G401.6 (cell line): ENCODE data around the gene OGFR.

Experiments used
- FAIRE-seq: peaks from 2 replicates; lab custom pipeline; 2012; peaks lifted over from hg19 to GRCh38; lab: Jason Lieb, UNC

Gene OGFR

DNA sequence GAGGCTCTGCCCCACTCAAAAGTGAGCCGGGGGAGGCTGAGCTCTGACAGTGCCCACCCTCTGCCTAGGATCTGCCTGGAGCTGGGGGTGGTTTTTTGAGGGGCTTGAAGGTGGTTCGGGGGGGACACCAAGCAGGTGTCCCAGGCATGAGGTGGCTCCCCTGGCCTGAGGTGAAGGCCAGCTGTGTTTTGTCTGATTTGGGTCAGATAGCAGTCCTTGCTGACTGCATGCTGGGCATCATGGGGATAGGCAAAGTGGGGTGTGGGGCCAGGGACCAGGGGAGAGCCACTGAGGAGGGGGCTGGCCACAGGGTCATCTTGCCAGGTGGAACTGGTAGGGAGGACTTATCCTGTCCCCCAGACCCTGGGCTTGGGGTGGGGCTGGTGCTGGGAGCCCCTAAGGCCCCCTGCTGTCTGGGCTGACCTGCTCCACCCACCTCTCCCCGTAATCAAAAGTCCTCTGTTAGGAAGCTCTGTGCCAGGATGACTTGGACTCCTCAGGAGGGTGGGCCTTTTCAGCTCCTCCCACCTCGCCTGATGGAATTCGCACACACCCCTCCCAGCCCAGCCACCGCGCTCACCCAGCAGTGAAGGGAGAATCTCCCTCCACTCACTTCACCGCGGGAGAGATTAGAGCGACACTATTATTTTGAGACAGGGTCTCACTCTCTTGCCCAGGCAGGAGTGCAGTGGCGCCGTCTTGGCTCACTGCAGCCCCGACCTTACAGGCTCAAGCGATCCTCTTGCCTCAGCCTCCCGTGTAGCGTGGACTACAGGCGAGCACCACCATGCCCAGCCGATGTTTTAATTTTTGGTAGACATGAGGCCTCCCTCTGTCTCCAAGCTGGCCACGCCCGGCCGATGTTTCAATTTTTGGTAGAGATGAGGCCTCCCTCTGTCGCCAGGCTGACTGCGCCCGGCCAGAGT, 10.7 kb downstream of the OGFR start:
- no peak for FAIRE-seq

DNA sequence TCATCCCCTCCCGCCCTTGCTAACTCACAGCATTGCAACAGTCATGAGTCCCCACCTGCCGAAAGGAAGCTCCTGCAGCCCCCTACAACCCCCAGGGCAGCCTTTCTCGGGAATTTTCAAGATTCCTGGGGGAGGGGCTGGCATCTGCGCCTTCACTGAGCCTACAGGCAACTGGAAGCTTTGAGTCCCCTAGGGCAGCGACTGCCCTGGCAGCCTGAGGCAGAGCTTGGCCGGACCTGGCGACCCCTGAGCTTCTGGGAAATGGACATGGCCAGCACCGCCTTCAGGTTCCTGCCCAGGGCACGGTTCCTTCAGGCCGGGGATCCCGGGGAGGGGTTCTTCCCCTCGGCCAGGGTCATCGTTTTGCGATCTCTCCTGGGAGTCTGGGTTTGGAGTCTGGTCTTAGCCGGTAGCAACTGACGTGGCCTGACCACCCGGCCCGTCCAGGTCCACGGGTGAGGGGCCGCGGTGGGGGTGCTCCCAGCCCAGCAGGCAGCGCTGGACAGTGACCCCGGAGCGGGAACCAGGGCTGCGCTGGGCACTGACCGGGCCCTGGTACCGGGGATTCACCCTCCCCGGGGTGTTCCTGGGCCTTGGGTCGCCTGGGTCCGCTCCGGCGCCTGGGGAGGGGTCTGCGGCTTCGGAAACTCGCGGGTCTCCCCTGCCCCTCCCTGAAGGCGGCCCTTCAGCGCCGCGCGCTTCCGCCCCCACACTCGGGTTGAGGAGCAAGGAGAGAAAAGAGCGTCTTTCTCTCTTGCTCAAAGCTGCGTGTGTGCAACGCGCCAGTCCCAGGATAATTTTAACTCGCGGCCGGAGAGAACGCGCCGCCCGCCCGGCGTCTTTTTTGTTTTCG, 11.6 kb downstream of the OGFR start:
- FAIRE-seq, result no peak

- FAIRE-seq, result no peak
These were observed 12.5 kb downstream of the OGFR start, which contains the start of gene COL9A3 for GRCh38 chr20:62816884-62817873. TSS of gene COL9A3 (plus strand) at chr20:62817050. CDS start at chr20:62817065, 15 bp downstream.

- FAIRE-seq, result no peak
These were observed 13.4 kb downstream of the OGFR start for GRCh38 chr20:62817975-62818591.

DNA sequence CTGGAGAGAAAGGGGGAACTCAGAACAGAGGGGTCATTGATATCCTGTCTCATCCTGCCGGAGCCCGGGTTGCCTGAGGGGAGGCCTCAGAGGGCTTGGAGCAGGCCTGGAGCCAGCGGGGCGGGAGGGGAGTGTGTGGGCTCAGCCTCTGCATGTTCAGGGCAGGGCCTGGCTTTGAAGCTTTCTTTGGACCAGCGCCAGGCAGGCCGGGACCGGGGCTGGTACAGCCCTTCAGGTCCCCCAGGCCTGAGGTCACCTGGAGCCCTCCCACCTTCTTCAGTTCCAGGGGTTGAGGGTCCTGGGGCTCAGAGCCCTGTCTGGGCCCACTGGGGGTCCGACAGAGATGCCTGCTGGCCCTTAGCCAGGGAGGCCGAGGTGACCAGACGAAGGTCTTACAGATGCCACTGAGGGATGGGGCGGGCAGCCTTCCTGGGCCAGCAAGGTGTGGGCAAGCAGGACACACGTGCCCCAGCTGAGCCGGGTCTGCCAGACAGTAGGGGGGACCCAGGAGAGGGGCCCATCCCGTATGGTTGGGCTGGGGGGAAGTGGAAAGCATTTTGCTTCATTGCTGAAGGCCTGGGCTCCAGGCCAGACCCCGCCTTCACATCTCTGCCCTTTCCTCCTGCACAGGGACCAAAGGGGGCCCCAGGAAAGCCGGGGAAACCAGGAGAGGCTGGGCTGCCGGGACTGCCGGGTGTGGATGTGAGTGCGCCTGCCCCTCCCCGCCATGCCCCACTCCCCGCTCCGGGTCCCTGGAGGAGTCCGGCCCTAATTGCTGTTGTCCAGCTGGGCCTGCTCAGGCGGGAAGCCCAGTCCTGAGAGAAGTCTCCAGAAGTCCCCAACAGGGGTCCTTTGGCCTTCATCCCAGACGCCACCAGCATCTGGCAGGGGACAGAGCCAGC, 14.2 kb downstream of the OGFR start:
- no peak for FAIRE-seq

DNA sequence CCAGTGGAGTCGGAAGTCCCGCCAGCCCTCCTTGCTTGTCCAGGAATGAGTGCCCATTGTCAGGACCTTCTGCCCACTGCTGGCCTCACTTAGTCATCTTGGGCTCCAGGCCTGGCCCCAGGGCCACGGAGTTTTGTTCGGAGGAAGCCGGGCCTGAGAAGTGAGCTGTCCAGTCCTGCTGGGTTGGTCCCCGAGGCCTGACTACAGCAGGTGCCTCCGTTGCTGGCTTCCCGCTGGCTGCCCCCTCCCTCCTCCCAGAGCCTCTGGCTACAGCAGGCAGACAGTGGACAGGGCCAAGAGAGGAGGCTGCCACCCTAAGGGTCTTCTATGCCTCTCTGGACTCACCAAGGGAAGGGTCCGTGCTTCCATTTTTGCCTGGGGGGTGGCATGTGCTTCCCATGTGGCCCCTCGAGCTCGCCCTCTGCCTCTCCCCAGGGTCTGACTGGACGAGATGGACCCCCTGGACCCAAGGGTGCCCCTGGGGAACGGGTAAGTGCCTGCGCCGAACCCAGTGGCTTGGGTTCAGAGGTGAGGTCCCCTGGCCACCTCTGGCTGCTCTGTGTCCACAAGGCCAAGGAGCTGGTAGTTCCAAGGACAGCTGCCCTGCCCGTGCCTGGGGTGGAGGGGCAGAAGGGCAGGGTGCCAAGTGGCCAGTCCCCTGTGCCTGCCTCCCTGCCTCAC, 15.0 kb downstream of the OGFR start:
- no peak for FAIRE-seq

DNA sequence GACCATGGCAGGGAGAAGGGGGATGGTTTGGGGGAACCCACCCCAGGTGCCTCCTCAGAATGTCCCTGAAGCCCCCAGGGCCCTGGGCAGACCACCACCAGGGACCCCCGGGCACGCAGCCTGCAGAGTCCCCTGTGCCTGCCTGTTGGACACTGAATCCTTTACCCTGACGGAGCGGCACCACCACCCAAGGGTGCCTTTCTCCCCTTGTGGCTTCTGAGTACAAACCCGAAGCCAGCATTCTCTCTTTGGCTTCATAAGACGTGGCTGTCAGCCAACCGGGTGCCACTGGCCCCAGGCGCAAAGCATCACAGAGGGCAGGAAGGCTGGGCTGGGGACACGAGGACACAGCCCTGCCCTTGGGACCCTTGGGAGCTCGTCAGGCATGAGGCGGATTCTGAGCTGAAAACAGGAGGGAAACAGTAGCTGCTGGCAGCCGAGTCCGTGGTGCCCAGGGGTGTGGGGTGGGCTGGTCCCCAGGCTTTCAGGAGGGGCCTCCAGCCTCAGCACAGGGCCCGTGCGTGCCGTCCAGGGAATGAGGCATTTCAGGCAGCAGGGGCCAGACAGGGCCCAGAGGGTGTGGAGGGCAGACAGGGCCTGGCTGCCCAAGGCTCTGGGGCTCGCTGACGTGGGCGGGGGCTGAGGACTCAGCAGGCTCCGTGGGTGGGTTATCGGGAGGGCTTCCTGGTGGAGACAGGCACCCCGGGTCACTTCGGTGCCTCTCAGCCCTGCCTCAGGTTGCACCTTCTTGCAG, 15.8 kb downstream of the OGFR start:
- FAIRE-seq, result no peak

GRCh38 chr20:62820962-62821725, 16.5 kb downstream of the OGFR start:
- FAIRE-seq, result no peak

DNA sequence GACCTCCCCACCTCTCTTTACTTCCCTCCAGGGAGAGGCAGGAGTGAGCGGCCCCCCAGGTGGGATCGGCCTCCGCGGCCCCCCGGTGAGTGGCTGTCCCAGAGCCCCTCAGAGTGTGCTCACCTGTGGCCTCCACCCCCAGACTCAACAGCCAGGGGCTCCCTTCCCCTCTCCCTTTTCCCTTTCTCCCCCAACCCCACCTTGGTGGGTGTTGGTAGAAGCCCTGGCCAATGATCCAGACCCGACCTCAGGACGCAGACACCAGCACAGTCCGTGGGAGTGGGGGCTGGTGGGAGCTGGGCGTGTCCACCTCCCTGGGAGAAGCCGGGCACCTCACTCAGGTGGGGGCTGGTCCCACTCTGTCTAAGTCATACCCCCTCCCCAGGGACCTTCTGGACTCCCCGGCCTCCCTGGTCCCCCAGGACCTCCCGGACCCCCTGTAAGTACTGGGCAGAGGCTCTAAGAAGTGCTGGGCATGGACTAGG, 17.1 kb downstream of the OGFR start:
- FAIRE-seq, result no peak

- no peak for FAIRE-seq
These were observed 17.7 kb downstream of the OGFR start for GRCh38 chr20:62822239-62822787.

GRCh38 chr20:62822788-62823651, 18.4 kb downstream of the OGFR start:
- FAIRE-seq, result peak; percentile 79

DNA sequence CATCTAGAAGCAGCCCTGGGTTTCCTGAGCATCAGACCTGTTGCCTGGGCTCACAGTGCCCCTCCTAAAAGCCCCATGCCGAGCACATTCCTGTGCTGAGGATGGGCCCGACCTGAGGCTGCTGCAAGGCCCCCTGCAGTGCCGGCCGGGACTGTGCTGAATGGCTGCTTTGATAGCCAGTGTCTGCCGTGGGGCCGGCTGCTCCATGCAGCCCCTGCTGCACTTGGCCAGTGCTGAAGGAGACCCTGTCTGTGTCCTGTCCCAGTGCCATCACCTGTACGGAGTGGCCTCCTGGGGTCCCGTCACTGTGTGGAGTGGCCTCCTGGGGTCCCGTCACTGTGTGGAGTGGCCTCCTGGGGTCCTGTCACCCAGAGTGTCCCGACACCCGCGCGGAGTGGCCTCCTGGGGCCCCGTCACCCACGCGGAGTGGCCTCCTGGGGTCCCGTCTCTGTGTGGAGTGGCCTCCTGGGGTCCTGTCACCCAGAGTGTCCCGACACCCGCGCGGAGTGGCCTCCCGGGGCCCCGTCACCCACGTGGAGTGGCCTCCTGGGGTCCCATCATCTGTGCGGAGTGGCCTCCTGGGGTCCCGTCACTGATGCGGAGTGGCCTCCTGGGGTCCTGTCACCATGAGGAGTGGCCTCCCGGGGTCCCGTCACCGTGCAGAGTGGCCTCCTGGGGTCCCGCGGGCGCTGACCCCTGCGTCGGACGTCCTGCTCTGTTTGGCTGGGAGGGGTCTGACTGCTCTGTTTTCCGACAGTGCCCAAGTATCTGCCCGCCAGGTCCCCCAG, 19.2 kb downstream of the OGFR start:
- no peak for FAIRE-seq

GRCh38 chr20:62824476-62825332, 20.1 kb downstream of the OGFR start:
- no peak for FAIRE-seq

- FAIRE-seq, result no peak
These were observed 20.8 kb downstream of the OGFR start for GRCh38 chr20:62825333-62825985.
